H9 (cell line): ENCODE measurements around the gene CCDC194. TPM values are rescaled to one million over a fixed set of nuclear protein-coding genes. Genes with fewer than 3 reads are reported as not detected.

ENCODE experiments used
- DNase-seq: peaks from one replicate; pipeline ENCODE4 v3.0.0-alpha.2; 2017
- H2AFZ ChIP-seq: one replicate; pipeline ENCODE4 v1.6.1; 2013; ENCODE audit warnings: mild to moderate bottlenecking, low read length, control low read depth, moderate library complexity
- H2AK5ac ChIP-seq: 2 replicates; pipeline ENCODE4 v1.6.1; 2013; ENCODE audit warnings: low read length, control low read depth, mixed read lengths; ENCODE audit not compliant: insufficient read length
- H2BK120ac ChIP-seq: one replicate; pipeline ENCODE4 v1.6.1; 2013; ENCODE audit warnings: low read depth, mild to moderate bottlenecking, low read length, control low read depth, inconsistent platforms; ENCODE audit not compliant: poor library complexity, severe bottlenecking
- H2BK12ac ChIP-seq: 2 replicates; pipeline ENCODE4 v1.6.1; 2013; ENCODE audit warnings: low read length, control low read depth, mixed read lengths, low read depth; ENCODE audit not compliant: insufficient read length
- H2BK15ac ChIP-seq: 2 replicates; pipeline ENCODE4 v1.6.1; 2013; ENCODE audit warnings: low read depth, low read length, control low read depth
- H2BK20ac ChIP-seq: one replicate; pipeline ENCODE4 v1.6.1; 2013; ENCODE audit warnings: low read depth, mild to moderate bottlenecking, low read length, control low read depth, inconsistent platforms; ENCODE audit not compliant: poor library complexity, severe bottlenecking
- H2BK5ac ChIP-seq: 2 replicates; pipeline ENCODE4 v1.6.1; 2013; ENCODE audit warnings: low read length, control low read depth, mixed read lengths; ENCODE audit not compliant: insufficient read length
- H3K14ac ChIP-seq: 2 replicates; pipeline ENCODE4 v1.6.1; 2013; ENCODE audit warnings: low read length, control low read depth; ENCODE audit not compliant: insufficient read depth
- H3K18ac ChIP-seq: 2 replicates; pipeline ENCODE4 v1.6.1; 2013; ENCODE audit warnings: low read depth, mild to moderate bottlenecking, mixed read lengths, low read length, control low read depth; ENCODE audit not compliant: insufficient read length
- H3K23ac ChIP-seq: 2 replicates; pipeline ENCODE4 v1.6.1; 2013; ENCODE audit warnings: low read length, control low read depth, mixed read lengths, low read depth; ENCODE audit not compliant: insufficient read length
- H3K23me2 ChIP-seq: 2 replicates; pipeline ENCODE4 v1.6.1; 2013; ENCODE audit warnings: low read depth, mild to moderate bottlenecking, mixed read lengths, low read length, control low read depth; ENCODE audit not compliant: insufficient read length, poor library complexity, severe bottlenecking
- H3K27ac ChIP-seq: 2 replicates; pipeline ENCODE4 v1.5.1; 2013; ENCODE audit warnings: low read length, control low read depth, mixed read lengths, low read depth; ENCODE audit not compliant: insufficient read length
- H3K27me3 ChIP-seq: 2 replicates; pipeline ENCODE4 v1.6.1; 2013; ENCODE audit warnings: low read length, control low read depth, inconsistent platforms; ENCODE audit not compliant: insufficient read depth
- H3K4ac ChIP-seq: 2 replicates; pipeline ENCODE4 v1.6.1; 2013; ENCODE audit warnings: low read depth, mild to moderate bottlenecking, control low read depth, inconsistent platforms, low read length, moderate library complexity
- H3K4me1 ChIP-seq: 2 replicates; pipeline ENCODE4 v1.6.1; 2013; ENCODE audit warnings: low read length, control low read depth, inconsistent platforms; ENCODE audit not compliant: insufficient read depth
- H3K4me2 ChIP-seq: 2 replicates; pipeline ENCODE4 v1.6.1; 2013; ENCODE audit warnings: low read length, control low read depth, mixed read lengths; ENCODE audit not compliant: insufficient read length, insufficient read depth
- H3K56ac ChIP-seq: 2 replicates; pipeline ENCODE4 v1.6.1; 2013; ENCODE audit warnings: low read depth, mild to moderate bottlenecking, mixed read lengths, low read length, control low read depth; ENCODE audit not compliant: insufficient read length
- H3K79me1 ChIP-seq: 2 replicates; pipeline ENCODE4 v1.6.1; 2013; ENCODE audit warnings: low read depth, mild to moderate bottlenecking, moderate library complexity, low read length, control low read depth, inconsistent platforms; ENCODE audit not compliant: insufficient read depth, poor library complexity, severe bottlenecking
- H3K79me2 ChIP-seq: 2 replicates; pipeline ENCODE4 v1.6.1; 2013; ENCODE audit warnings: low read length, control low read depth, inconsistent platforms; ENCODE audit not compliant: insufficient read depth
- H3K9ac ChIP-seq: 2 replicates; pipeline ENCODE4 v1.6.1; 2013; ENCODE audit warnings: low read length, control low read depth, mixed read lengths; ENCODE audit not compliant: insufficient read length; ENCODE audit errors: extremely low read depth
- H3K9me3 ChIP-seq: one replicate; pipeline ENCODE4 v1.6.1; 2013; ENCODE audit warnings: low read depth, low read length, inconsistent platforms; ENCODE audit not compliant: control insufficient read depth
- H3T11ph ChIP-seq: one replicate; pipeline ENCODE4 v1.6.1; 2013; ENCODE audit warnings: mild to moderate bottlenecking, low read length, control low read depth, inconsistent platforms
- H4K20me1 ChIP-seq: one replicate; pipeline ENCODE4 v1.6.1; 2013; ENCODE audit not compliant: control insufficient read depth, insufficient read length, insufficient read depth
- H4K5ac ChIP-seq: 2 replicates; pipeline ENCODE4 v1.6.1; 2013; ENCODE audit warnings: low read depth, mild to moderate bottlenecking, mixed read lengths, low read length, control low read depth; ENCODE audit not compliant: insufficient read length
- H4K8ac ChIP-seq: replicated peaks from 2 replicates; pipeline ENCODE4 v1.6.1; 2013; ENCODE audit warnings: low read length, control low read depth, mixed read lengths, low read depth; ENCODE audit not compliant: insufficient read length
- H4K91ac ChIP-seq: 2 replicates; pipeline ENCODE4 v1.6.1; 2013; ENCODE audit warnings: low read depth, mild to moderate bottlenecking, moderate library complexity, mixed read lengths, low read length, control low read depth; ENCODE audit not compliant: insufficient read length
- H3K27ac Mint-ChIP-seq, 3 experiments: 2 replicates in 2 of 3; 3 replicates in 1 of 3; pipeline ENCODE4 v1.8.0; 2020 to 2021; ENCODE audit warnings: mixed read lengths in 3 of 3, mild to moderate bottlenecking in 1 of 3, moderate library complexity in 1 of 3
- H3K27me3 Mint-ChIP-seq: 2 replicates; pipeline ENCODE4 v1.8.0; 2021; ENCODE audit warnings: low read depth, mild to moderate bottlenecking, moderate library complexity, mixed read lengths
- H3K36me3 Mint-ChIP-seq, 3 experiments: 2 replicates in 2 of 3; 3 replicates in 1 of 3; pipeline ENCODE4 v1.8.0; 2020 to 2021; ENCODE audit warnings: low read depth in 3 of 3, mixed read lengths in 3 of 3; ENCODE audit not compliant: insufficient read depth in 1 of 3
- H3K4me1 Mint-ChIP-seq, 2 experiments: 2 replicates each; pipeline ENCODE4 v1.8.0; 2020; ENCODE audit warnings: mixed read lengths in 2 of 2
- H3K4me3 Mint-ChIP-seq, 2 experiments: 2 replicates in 1 of 2; 3 replicates in 1 of 2; pipeline ENCODE4 v1.8.0; 2020 to 2021; ENCODE audit warnings: mild to moderate bottlenecking in 2 of 2, mixed read lengths in 2 of 2, moderate library complexity in 1 of 2
- H3K9me3 Mint-ChIP-seq, 2 experiments: 2 replicates in 1 of 2; 3 replicates in 1 of 2; pipeline ENCODE4 v1.8.0; 2020; ENCODE audit warnings: mild to moderate bottlenecking in 2 of 2, mixed read lengths in 2 of 2, moderate library complexity in 1 of 2
- WGBS: extraction: QIAGEN DNeasy Blood & Tissue Kit; methylation state at CpG from one replicate; pipeline ENCODE4 v1.1.7; 2013; ENCODE audit warnings: missing lambda C conversion rate, low lambda C conversion rate, mixed read lengths; ENCODE audit not compliant: insufficient read length; ENCODE audit errors: extremely low coverage; 5-methylcytosine and 5-hydroxymethylcytosine counted together
- total RNA-seq: library from RNA; stranded (reverse); gene quantifications from 2 replicates; pipeline ENCODE4 v1.2.1, GENCODE V29; 2021
- TF ChIP-seq, protein P1 (sequence below): fragments of 200-600 bp; sonication (generic); conservative IDR thresholded peaks from 3 replicates; pipeline ENCODE4 v1.8.0; 2021; ENCODE audit warnings: antibody characterized with exemption, mild to moderate bottlenecking

Gene CCDC194
- total RNA-seq, 1 experiment from 2014 or later = 0.68 TPM

GRCh38 chr19:17401628-17402027, 7.6 kb upstream of the CCDC194 start:
- no peak overlapping the region for H2BK120ac ChIP-seq
- H2BK12ac ChIP-seq = no peak overlapping the region
- no peaks in the 10 kb centered on the region; the same call in 1 of the 2 replicates for H3K79me2 ChIP-seq
- H3K9ac ChIP-seq = no peak overlapping the region
- Mint-ChIP-seq H3K4me3 (peak overlapping the region in 1 of 2 experiments; percentile 12; a peak in 1 of 5 replicates), H3K4me1 (peaks cover 23 to 30% of the 10 kb centered on the region in 2 experiments), H3K36me3 (peaks cover 10 to 53% (median 19%) of the 10 kb centered on the region in 3 experiments; a peak in 6 of 7 replicates), H3K27ac (0 out of 7 replicates have a peak overlapping the region, but pooled peaks of 1 of the 3 experiments have one; percentile 60), H3K27me3 (no peaks in the 10 kb centered on the region), H3K9me3 (no peaks in the 10 kb centered on the region)
- WGBS = no CpG with 5 or more reads among the region's 6 CpGs
- H2BK5ac ChIP-seq = no peak overlapping the region
- no peak overlapping the region for H4K5ac ChIP-seq
- H2AFZ ChIP-seq = no peak overlapping the region
- DNase-seq = no peak
- no peaks in the 10 kb centered on the region for H3K9me3 ChIP-seq
- TF ChIP-seq, protein P1, sequence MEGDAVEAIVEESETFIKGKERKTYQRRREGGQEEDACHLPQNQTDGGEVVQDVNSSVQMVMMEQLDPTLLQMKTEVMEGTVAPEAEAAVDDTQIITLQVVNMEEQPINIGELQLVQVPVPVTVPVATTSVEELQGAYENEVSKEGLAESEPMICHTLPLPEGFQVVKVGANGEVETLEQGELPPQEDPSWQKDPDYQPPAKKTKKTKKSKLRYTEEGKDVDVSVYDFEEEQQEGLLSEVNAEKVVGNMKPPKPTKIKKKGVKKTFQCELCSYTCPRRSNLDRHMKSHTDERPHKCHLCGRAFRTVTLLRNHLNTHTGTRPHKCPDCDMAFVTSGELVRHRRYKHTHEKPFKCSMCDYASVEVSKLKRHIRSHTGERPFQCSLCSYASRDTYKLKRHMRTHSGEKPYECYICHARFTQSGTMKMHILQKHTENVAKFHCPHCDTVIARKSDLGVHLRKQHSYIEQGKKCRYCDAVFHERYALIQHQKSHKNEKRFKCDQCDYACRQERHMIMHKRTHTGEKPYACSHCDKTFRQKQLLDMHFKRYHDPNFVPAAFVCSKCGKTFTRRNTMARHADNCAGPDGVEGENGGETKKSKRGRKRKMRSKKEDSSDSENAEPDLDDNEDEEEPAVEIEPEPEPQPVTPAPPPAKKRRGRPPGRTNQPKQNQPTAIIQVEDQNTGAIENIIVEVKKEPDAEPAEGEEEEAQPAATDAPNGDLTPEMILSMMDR = no peak
- H3K56ac ChIP-seq = no peak overlapping the region
- H3K23ac ChIP-seq = no peak overlapping the region
- no peak overlapping the region for H3K18ac ChIP-seq
- no peak overlapping the region for H2AK5ac ChIP-seq
- H4K8ac ChIP-seq = no peak overlapping the region
- no peaks in the 10 kb centered on the region for H3K27me3 ChIP-seq
- H4K20me1 ChIP-seq = no peaks in the 10 kb centered on the region
- peaks cover 7% of the 10 kb centered on the region; the same call in 1 of the 2 replicates for H3K4me1 ChIP-seq
- H3K79me1 ChIP-seq = no peaks in the 10 kb centered on the region
- no peak overlapping the region for H2BK15ac ChIP-seq
- peaks cover 15% of the 10 kb centered on the region for H3K23me2 ChIP-seq
- H3T11ph ChIP-seq = no peak overlapping the region
- no peak overlapping the region for H4K91ac ChIP-seq
- H3K14ac ChIP-seq = no peak overlapping the region
- no peak overlapping the region for H3K27ac ChIP-seq
- no peak overlapping the region for H3K4me2 ChIP-seq
- H2BK20ac ChIP-seq = no peak overlapping the region
- H3K4ac ChIP-seq = no peak overlapping the region
